Astrocyte of the spinal cord (primary cell): ENCODE results near the gene CELF3.
"Not testable (repeated sequence)": the region's sequence is repeated elsewhere in the genome, so short reads cannot be mapped to it uniquely, and the experiment has no call there.

Experiments used
- DNase-seq: peaks from one replicate; pipeline ENCODE4 v3.0.0; 2011; ENCODE audit warnings: low read depth, low spot score
- H3K4me3 ChIP-seq: 2 replicates; pipeline ENCODE4 v1.5.1; 2011; ENCODE audit warnings: low read depth, mild to moderate bottlenecking, low read length, moderate library complexity
- CTCF ChIP-seq: IDR thresholded peaks from 2 replicates; pipeline ENCODE4 v1.5.1; 2012; ENCODE audit warnings: low read depth, mild to moderate bottlenecking, low read length, inconsistent platforms
- in situ Hi-C: cut with HindIII; loops from 2 replicates; pipeline ENCODE4 v1.10.0; 2017; ENCODE audit warnings: low sequenced_read_pairs

CELF3 gene

GRCh38 chr1:151686561-151686960 lies 30.0 kb downstream of the CELF3 start:
- no peak for DNase-seq
- H3K4me3 ChIP-seq, result no peak overlapping the region
- in situ Hi-C loops, result no loop called here
- TF ChIP-seq CTCF, result no peak

GRCh38 chr1:151684128-151684527 lies 32.5 kb downstream of the CELF3 start:
- DNase-seq, result no peak
- TF ChIP-seq CTCF, result no peak
- in situ Hi-C loops, result no loop called here
- H3K4me3 ChIP-seq, result no peak overlapping the region

GRCh38 chr1:151682901-151683300 lies 33.7 kb downstream of the CELF3 start:
- in situ Hi-C loops, DNase-seq: not testable (repeated sequence)

GRCh38 chr1:151681923-151682322 lies 34.7 kb downstream of the CELF3 start:
- no peak overlapping the region for H3K4me3 ChIP-seq
- no peak for TF ChIP-seq CTCF
- DNase-seq, result peak; percentile 8
- in situ Hi-C loops, result no loop called here

More at GRCh38 chr1:151682901-151683300, 33.7 kb downstream of the CELF3 start:
- not testable (repeated sequence) for H3K4me3 ChIP-seq

- no peak overlapping the region for H3K4me3 ChIP-seq
- TF ChIP-seq CTCF, result no peak
- in situ Hi-C loops, result no loop called here
- DNase-seq, result peak; percentile 89
Measured at GRCh38 chr1:151680826-151681225, 35.8 kb downstream of the CELF3 start.

- no peak overlapping the region for H3K4me3 ChIP-seq
- TF ChIP-seq CTCF, result no peak
- DNase-seq, result no peak
- in situ Hi-C loops, result no loop called here
Measured at GRCh38 chr1:151680391-151680790, 36.2 kb downstream of the CELF3 start.

- DNase-seq, result no peak
- no peak overlapping the region for H3K4me3 ChIP-seq
- no peak for TF ChIP-seq CTCF
- in situ Hi-C loops, result no loop called here
Measured at GRCh38 chr1:151673407-151673806, 43.2 kb downstream of the CELF3 start.

- in situ Hi-C loops, H3K4me3 ChIP-seq, DNase-seq: not testable (repeated sequence)
Measured at GRCh38 chr1:151670036-151670675, 46.4 kb downstream of the CELF3 start.
